HG02852 (cell line): ENCODE measurements around the gene OBP2B.

Experiments
- ATAC-seq: cut with Tn5 transposase; IDR thresholded peaks from one replicate; pipeline ENCODE4 v1.9.1; 2021; ENCODE audit warnings: mild to moderate bottlenecking, moderate library complexity; ENCODE audit not compliant: unreplicated experiment

OBP2B gene

GRCh38 chr9:133202688-133203453 lies 6.2 kb downstream of the OBP2B start:
- ATAC-seq: no peak

- no peak for ATAC-seq
These were observed 6.9 kb downstream of the OBP2B start for GRCh38 chr9:133202145-133202513.

GRCh38 chr9:133201424-133202144 lies 7.5 kb downstream of the OBP2B start:
- no peak for ATAC-seq

GRCh38 chr9:133200631-133201030 lies 8.4 kb downstream of the OBP2B start:
- ATAC-seq: no peak

- no peak for ATAC-seq
These were observed 9.3 kb downstream of the OBP2B start for GRCh38 chr9:133199648-133200321.

GRCh38 chr9:133195029-133195428 lies 14.0 kb downstream of the OBP2B start:
- no peak for ATAC-seq

- no peak for ATAC-seq
These were observed 14.5 kb downstream of the OBP2B start for GRCh38 chr9:133194597-133194996.

GRCh38 chr9:133191989-133192388 lies 17.1 kb downstream of the OBP2B start:
- no peak for ATAC-seq

- no peak for ATAC-seq
These were observed 19.2 kb downstream of the OBP2B start for GRCh38 chr9:133189826-133190225.

GRCh38 chr9:133188843-133189180 lies 20.2 kb downstream of the OBP2B start:
- ATAC-seq: no peak

GRCh38 chr9:133188006-133188842 lies 20.8 kb downstream of the OBP2B start:
- ATAC-seq: no peak

GRCh38 chr9:133187561-133188005 lies 21.5 kb downstream of the OBP2B start:
- no peak for ATAC-seq

- no peak for ATAC-seq
These were observed 22.3 kb downstream of the OBP2B start for GRCh38 chr9:133186736-133187135.

- no peak for ATAC-seq
These were observed 24.1 kb downstream of the OBP2B start for GRCh38 chr9:133184971-133185370.

- ATAC-seq: no peak
These were observed 26.9 kb downstream of the OBP2B start for GRCh38 chr9:133182151-133182550.

GRCh38 chr9:133181561-133181960 lies 27.5 kb downstream of the OBP2B start:
- no peak for ATAC-seq

- ATAC-seq: no peak
These were observed 28.1 kb downstream of the OBP2B start for GRCh38 chr9:133180953-133181352.

- no peak for ATAC-seq
These were observed 36.0 kb downstream of the OBP2B start for GRCh38 chr9:133173056-133173455.

- no peak for ATAC-seq
These were observed 37.7 kb downstream of the OBP2B start for GRCh38 chr9:133171161-133171961.

- no peak for ATAC-seq
These were observed 38.3 kb downstream of the OBP2B start for GRCh38 chr9:133170716-133171115.
